GM12878 (cell line): Measurements from ENCODE around the gene UMOD. TPM values are rescaled to one million over a fixed set of nuclear protein-coding genes. Genes with fewer than 3 reads are reported as not detected.

Source experiments
- ATAC-seq: fragments of 200-7000 bp; cut with Tn5 transposase; 3 replicates; pipeline ENCODE4 v1.9.1; 2020; ENCODE audit warnings: mild to moderate bottlenecking, moderate library complexity
- BruUV-seq: library from RNA; stranded (reverse); fragments of 400-500 nt; replicated peaks from 2 replicates; lab custom pipeline; 2021; lab: Mats Ljungman, UMichigan
- CTCF ChIA-PET: fragments of 300-600 bp; sonication (Branson Sonifier 250); formaldehyde crosslinking; extraction: SDS; loops from one replicate; lab custom pipeline; 2021; ENCODE audit warnings: inconsistent platforms; lab: Yijun Ruan, JAX
- POLR2A ChIA-PET: fragments of 350-600 bp; formaldehyde crosslinking; extraction: SDS; loops from one replicate; lab custom pipeline; 2021; ENCODE audit warnings: inconsistent platforms; lab: Charles Lee
- RAD21 ChIA-PET: fragments of 300-600 bp; sonication (Branson Sonifier 250); formaldehyde crosslinking; loops from one replicate; lab custom pipeline; 2023; ENCODE audit warnings: antibody characterized with exemption; ENCODE audit not compliant: unreplicated experiment; lab: Charles Lee
- SMC1A ChIA-PET: fragments of 300-600 bp; sonication (Branson Sonifier 250); formaldehyde crosslinking; loops from one replicate; lab custom pipeline; 2023; ENCODE audit not compliant: unreplicated experiment, uncharacterized antibody; lab: Charles Lee
- DNase-seq: peaks from one replicate; pipeline ENCODE4 v3.0.0-alpha.2; 2011; ENCODE audit warnings: low read depth, low spot score
- FAIRE-seq: peaks from 3 replicates; lab custom pipeline; 2011; peaks lifted over from hg19 to GRCh38; lab: Jason Lieb, UNC
- H2AFZ ChIP-seq: 2 replicates; pipeline ENCODE4 v1.6.0; 2011; ENCODE audit warnings: low read depth, low read length, control low read depth; ENCODE audit not compliant: control insufficient read depth
- H3K27ac ChIP-seq: 2 replicates; pipeline ENCODE4 v1.5.1; 2011; ENCODE audit warnings: control low read depth; ENCODE audit not compliant: control insufficient read depth, insufficient read depth
- H3K27me3 ChIP-seq, 2 experiments: replicated peaks in 1 of 2; 2 replicates each; pipeline versions ENCODE4 v1.6.0 to v1.6.1; 2011; ENCODE audit warnings: low read length in 1 of 2; ENCODE audit not compliant: control insufficient read depth in 2 of 2, insufficient read depth in 2 of 2
- H3K36me3 ChIP-seq, 2 experiments: 2 replicates each; pipeline ENCODE4 v1.5.1; 2011; ENCODE audit warnings: low read length in 1 of 2; ENCODE audit not compliant: control insufficient read depth in 2 of 2, insufficient read depth in 2 of 2
- H3K4me1 ChIP-seq: 2 replicates; pipeline ENCODE4 v1.6.1; 2011; ENCODE audit warnings: mild to moderate bottlenecking, low read length, moderate library complexity, mixed read lengths; ENCODE audit not compliant: control insufficient read depth, insufficient read depth
- H3K4me2 ChIP-seq: 2 replicates; pipeline ENCODE4 v1.6.0; 2011; ENCODE audit warnings: control low read depth; ENCODE audit not compliant: control insufficient read depth, insufficient read depth
- H3K4me3 ChIP-seq: fragments of 200-600 bp; sonication (generic); 2 replicates; pipeline ENCODE4 v1.5.1; 2016
- H3K79me2 ChIP-seq: 2 replicates; pipeline ENCODE4 v1.6.0; 2011; ENCODE audit warnings: low read length; ENCODE audit not compliant: control insufficient read depth, insufficient read depth
- H3K9ac ChIP-seq: 2 replicates; pipeline ENCODE4 v1.8.0; 2011; ENCODE audit warnings: low read length, control low read depth, mixed read lengths; ENCODE audit not compliant: control insufficient read depth, insufficient read depth
- H3K9me3 ChIP-seq: replicated peaks from 3 replicates; pipeline ENCODE4 v1.5.1; 2011; ENCODE audit warnings: mild to moderate bottlenecking, low read length; ENCODE audit not compliant: control insufficient read depth, insufficient read depth
- H4K20me1 ChIP-seq: 2 replicates; pipeline ENCODE4 v1.6.0; 2011; ENCODE audit not compliant: control insufficient read depth, insufficient read depth
- ATF7 ChIP-seq: fragments of 450-650 bp; IDR thresholded peaks from 2 replicates; pipeline ENCODE4 v1.6.1; 2016; ENCODE audit warnings: low read depth, mild to moderate bottlenecking
- BCL3 ChIP-seq: IDR thresholded peaks from 2 replicates; pipeline ENCODE4 v1.6.1; 2011; ENCODE audit warnings: borderline replicate concordance, low read depth, mild to moderate bottlenecking, moderate library complexity, low read length; ENCODE audit not compliant: insufficient read depth, poor library complexity, severe bottlenecking
- CHD1 ChIP-seq: IDR thresholded peaks from 2 replicates; pipeline ENCODE4 v1.6.1; 2012; ENCODE audit warnings: low read depth, low read length, improper control_type of control experiment
- ELK1 ChIP-seq: IDR thresholded peaks from 2 replicates; pipeline ENCODE4 v1.6.1; 2012; ENCODE audit warnings: low read depth, low read length, improper control_type of control experiment
- EZH2 ChIP-seq: IDR thresholded peaks from 2 replicates; pipeline ENCODE4 v1.6.1; 2012; ENCODE audit warnings: low read depth, mild to moderate bottlenecking, control low read depth, inconsistent platforms, low read length, borderline replicate concordance; ENCODE audit not compliant: control insufficient read depth
- IKZF2 ChIP-seq, 2 experiments: fragments of 450-650 bp; IDR thresholded peaks; 2 replicates each; pipeline ENCODE4 v1.6.1; 2017; ENCODE audit warnings: mild to moderate bottlenecking in 2 of 2, moderate library complexity in 2 of 2
- NFYB ChIP-seq: IDR thresholded peaks from 2 replicates; pipeline ENCODE4 v1.6.1; 2011; ENCODE audit warnings: low read depth, mild to moderate bottlenecking, low read length, improper control_type of control experiment, moderate library complexity; ENCODE audit not compliant: insufficient read depth
- NKRF ChIP-seq: fragments of 450-650 bp; conservative IDR thresholded peaks from 2 replicates; pipeline ENCODE4 v1.6.1; 2017; ENCODE audit warnings: mild to moderate bottlenecking, moderate library complexity
- NR2F1 ChIP-seq: fragments of 450-650 bp; conservative IDR thresholded peaks from 2 replicates; pipeline ENCODE4 v1.6.1; 2017; ENCODE audit warnings: mild to moderate bottlenecking
- NRF1 ChIP-seq: conservative IDR thresholded peaks from 2 replicates; pipeline ENCODE4 v1.6.1; 2011; ENCODE audit warnings: mild to moderate bottlenecking, low read depth, low read length, improper control_type of control experiment
- SIX5 ChIP-seq: IDR thresholded peaks from 2 replicates; pipeline ENCODE4 v1.6.1; 2011; ENCODE audit warnings: mild to moderate bottlenecking, low read depth, low read length, moderate library complexity; ENCODE audit not compliant: severe bottlenecking
- SMAD5 ChIP-seq: IDR thresholded peaks from 2 replicates; pipeline ENCODE4 v1.6.1; 2016; ENCODE audit warnings: antibody characterized with exemption, low read depth
- TARDBP ChIP-seq: IDR thresholded peaks from 2 replicates; pipeline ENCODE4 v1.6.1; 2016; ENCODE audit warnings: borderline replicate concordance
- TCF3 ChIP-seq: IDR thresholded peaks from 2 replicates; pipeline ENCODE4 v1.6.1; 2012; ENCODE audit warnings: low read depth, mild to moderate bottlenecking, low read length, borderline replicate concordance; ENCODE audit not compliant: insufficient read depth
- ZNF24 ChIP-seq: fragments of 450-650 bp; IDR thresholded peaks from 2 replicates; pipeline ENCODE4 v1.6.1; 2017; ENCODE audit warnings: antibody characterized with exemption, mild to moderate bottlenecking
- ZZZ3 ChIP-seq: IDR thresholded peaks from 2 replicates; pipeline ENCODE4 v1.6.1; 2011; ENCODE audit warnings: low read depth; ENCODE audit not compliant: control insufficient read depth, insufficient read length
- WGBS: methylation state at CpG from one replicate; pipeline ENCODE4 v1.1.6; 2016; ENCODE audit warnings: low lambda C conversion rate; ENCODE audit not compliant: insufficient replicate concordance, insufficient coverage; ENCODE audit errors: missing lambda C conversion rate; 5-methylcytosine and 5-hydroxymethylcytosine counted together
- in situ Hi-C: fragments of 300-500 bp; cut with MboI; formaldehyde crosslinking; loops from 9 replicates; pipeline ENCODE4 v1.14.3; 2018; ENCODE audit warnings: mixed read lengths
- intact Hi-C: fragments of 100-400 bp; cut with micrococcal nuclease; formaldehyde crosslinking; loops from one replicate; pipeline ENCODE4 v1.14.2; 2022; ENCODE audit not compliant: unreplicated experiment
- polyA plus RNA-seq, 11 experiments: library from polyadenylated mRNA; depleted of rRNA in 4 of 11; unstranded in 6 of 11; stranded (reverse) in 5 of 11; fragments of >200 nt; fragmentation: Nextera tagmentation in 4 of 11; fragmentation: Illumina TruSeq in 1 of 11; extraction: Ambion mirVana in 4 of 11; extraction: Trizol in 1 of 11; gene quantifications; 1 replicate in 1 of 11; 2 replicates in 10 of 11; pipeline versions ENCODE4 v1.2.1 to v1.2.3, GENCODE V29; 2011 to 2016; ENCODE audit warnings: inconsistent platforms in 2 of 11, missing spikeins in 2 of 11, low read depth in 1 of 11
- total RNA-seq, 4 experiments: library from RNA; depleted of rRNA in 3 of 4; stranded (reverse); fragments of >200 nt in 3 of 4; fragmentation: Illumina TruSeq in 1 of 4; extraction: Trizol in 1 of 4; gene quantifications; 2 replicates each; pipeline versions ENCODE4 v1.2.1 to v1.2.3, GENCODE V29; 2013 to 2021

The UMOD gene
- total and polyA plus RNA-seq, 10 of the 15 experiments (the other 5 are each of a cell fraction or from before 2014, with no cell fraction given), result not detected

DNA sequence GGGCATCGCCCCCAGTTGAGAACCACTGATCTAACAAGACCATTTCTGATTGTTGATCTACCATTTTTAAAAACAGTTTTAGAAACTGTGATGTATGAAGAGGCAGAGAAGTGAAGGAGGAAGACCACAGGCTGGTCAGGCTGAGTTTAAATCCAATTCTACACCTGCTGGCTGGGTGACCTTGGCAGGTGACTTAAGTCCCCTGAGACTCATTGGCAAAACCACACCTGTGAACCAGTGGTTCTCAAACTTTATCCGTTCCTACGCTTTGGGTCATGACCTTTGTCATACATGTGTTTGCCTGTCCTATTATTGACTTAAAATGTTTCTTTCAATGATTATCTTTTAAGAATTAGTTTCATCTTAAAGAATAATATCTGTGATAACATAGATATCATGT lies 27.5 kb downstream of the UMOD start:
- no TSS peak for BruUV-seq
- Histone ChIP-seq H3K4me1 (no peaks in the 10 kb centered on the region), H3K27ac (no peak overlapping the region), H3K27me3 (no peaks in the 10 kb centered on the region), H3K36me3 (no peaks in the 10 kb centered on the region), H3K9me3 (no peaks in the 10 kb centered on the region), H3K4me3 (no peak overlapping the region), H2AFZ (no peak overlapping the region), H3K4me2 (no peak overlapping the region), H3K9ac (no peak overlapping the region), H4K20me1 (no peaks in the 10 kb centered on the region), H3K79me2 (no peaks in the 10 kb centered on the region)
- 41% methylated on average over 3 of the region's 3 CpGs for WGBS
- DNase-seq (no peak), ATAC-seq (no peak), FAIRE-seq (no peak)
- RAD21 ChIA-PET, result no interaction called here
- intact Hi-C loops, result no loop called here
- POLR2A ChIA-PET, result no interaction called here
- in situ Hi-C loops, result no loop called here
- CTCF ChIA-PET, result no interaction called here
- SMC1A ChIA-PET, result no interaction called here
- TF ChIP-seq SIX5 (no peak), TARDBP (no peak), NRF1 (no peak), ZNF24 (no peak), NR2F1 (no peak), CHD1 (no peak), TCF3 (no peak), BCL3 (no peak), IKZF2 (IDR thresholded peaks at IDR 0.05) (no peak), ZZZ3 (no peak), EZH2 (no peak), NFYB (no peak), SMAD5 (no peak), NKRF (no peak), ATF7 (no peak), ELK1 (no peak)
